Panc1 (cell line): ENCODE measurements around the gene GMPPB. TPM values are rescaled to one million over a fixed set of nuclear protein-coding genes. Genes with fewer than 3 reads are reported as not detected.

Source experiments
- ATAC-seq: fragments of 200-7000 bp; cut with Tn5 transposase; 2 replicates; pipeline ENCODE4 v1.9.1; 2020; ENCODE audit warnings: mild to moderate bottlenecking, moderate library complexity
- BruUV-seq: library from RNA; stranded (reverse); fragments of 400-500 nt; replicated peaks from 2 replicates; lab custom pipeline; 2021; lab: Mats Ljungman, UMichigan
- CTCF ChIA-PET: fragments of 300-600 bp; sonication (Branson Sonifier 250); formaldehyde crosslinking; loops from one replicate; lab custom pipeline; 2022; ENCODE audit warnings: antibody characterized with exemption; lab: Charles Lee
- POLR2A ChIA-PET: fragments of 300-600 bp; sonication (Branson Sonifier 250); formaldehyde crosslinking; loops from one replicate; lab custom pipeline; 2022; ENCODE audit warnings: antibody characterized with exemption; lab: Charles Lee
- DNase-seq: peaks from one replicate; pipeline ENCODE4 v3.0.0-alpha.2; 2010; ENCODE audit warnings: low read depth, low spot score
- H3K27ac ChIP-seq: 2 replicates; pipeline ENCODE4 v1.5.1; 2011; ENCODE audit warnings: mild to moderate bottlenecking, low read length, inconsistent platforms
- H3K27me3 ChIP-seq: fragments of 200-500 bp; sonication (Bioruptor generic); 2 replicates; pipeline ENCODE4 v1.6.0; 2014; ENCODE audit warnings: low read length, inconsistent platforms; ENCODE audit not compliant: control insufficient read depth, insufficient read depth
- H3K36me3 ChIP-seq: fragments of 200-500 bp; sonication (Bioruptor generic); 2 replicates; pipeline ENCODE4 v1.5.1; 2014; ENCODE audit warnings: inconsistent platforms, mild to moderate bottlenecking, low read length, moderate library complexity; ENCODE audit not compliant: control insufficient read depth, insufficient read depth
- H3K4me1 ChIP-seq: 2 replicates; pipeline ENCODE4 v1.5.1; 2011; ENCODE audit warnings: inconsistent platforms, mild to moderate bottlenecking, low read length, moderate library complexity; ENCODE audit not compliant: control insufficient read depth, insufficient read depth
- H3K4me3 ChIP-seq, 2 experiments: 2 replicates each; pipeline ENCODE4 v1.5.1; 2011 to 2012; ENCODE audit warnings: low read depth in 2 of 2, low read length in 2 of 2, mild to moderate bottlenecking in 2 of 2, inconsistent platforms in 1 of 2, moderate library complexity in 1 of 2
- H3K9me3 ChIP-seq: fragments of 200-500 bp; sonication (Bioruptor generic); 2 replicates; pipeline ENCODE4 v1.5.1; 2014; ENCODE audit warnings: low read depth, mild to moderate bottlenecking, inconsistent platforms, low read length, moderate library complexity; ENCODE audit not compliant: control insufficient read depth, insufficient read depth
- POLR2AphosphoS5 ChIP-seq: IDR thresholded peaks from 2 replicates; pipeline ENCODE4 v1.6.1; 2012; ENCODE audit warnings: mild to moderate bottlenecking, low read depth, low read length, moderate library complexity
- SIN3A ChIP-seq: IDR thresholded peaks from 2 replicates; pipeline ENCODE4 v1.6.1; 2012; ENCODE audit warnings: low read depth, mild to moderate bottlenecking, low read length, moderate library complexity, borderline replicate concordance; ENCODE audit not compliant: insufficient read depth
- TCF7L2 ChIP-seq: IDR thresholded peaks from 2 replicates; pipeline ENCODE4 v1.6.1; 2011; ENCODE audit warnings: mild to moderate bottlenecking, low read depth, low read length, inconsistent platforms
- in situ Hi-C: cut with HindIII; loops from 2 replicates; pipeline ENCODE4 v1.10.0; 2016; ENCODE audit warnings: low sequenced_read_pairs, low pct_unique_long_range_greater_than_20kb
- intact Hi-C: fragments of 100-400 bp; cut with micrococcal nuclease; formaldehyde crosslinking; loops from one replicate; pipeline ENCODE4 v1.10.0; 2022; ENCODE audit not compliant: unreplicated experiment
- total RNA-seq: library from RNA; stranded (reverse); gene quantifications from one replicate; pipeline ENCODE4 v1.2.1, GENCODE V29; 2021; ENCODE audit not compliant: unreplicated experiment
- TF ChIP-seq, protein P1 (sequence below): fragments of 450-650 bp; IDR thresholded peaks from 2 replicates; pipeline ENCODE4 v1.5.1; 2017; ENCODE audit warnings: mild to moderate bottlenecking
- TF ChIP-seq, protein P2 (sequence below), 2 experiments: IDR thresholded peaks; 2 replicates each; pipeline ENCODE4 v1.6.1; 2011 to 2012; ENCODE audit warnings: low read depth in 2 of 2, control low read depth in 1 of 2, low read length in 1 of 2, mild to moderate bottlenecking in 1 of 2, moderate library complexity in 1 of 2; ENCODE audit not compliant: insufficient read depth in 1 of 2

Gene GMPPB
- total RNA-seq, 1 experiment from 2014 or later = 28.4 TPM

DNA sequence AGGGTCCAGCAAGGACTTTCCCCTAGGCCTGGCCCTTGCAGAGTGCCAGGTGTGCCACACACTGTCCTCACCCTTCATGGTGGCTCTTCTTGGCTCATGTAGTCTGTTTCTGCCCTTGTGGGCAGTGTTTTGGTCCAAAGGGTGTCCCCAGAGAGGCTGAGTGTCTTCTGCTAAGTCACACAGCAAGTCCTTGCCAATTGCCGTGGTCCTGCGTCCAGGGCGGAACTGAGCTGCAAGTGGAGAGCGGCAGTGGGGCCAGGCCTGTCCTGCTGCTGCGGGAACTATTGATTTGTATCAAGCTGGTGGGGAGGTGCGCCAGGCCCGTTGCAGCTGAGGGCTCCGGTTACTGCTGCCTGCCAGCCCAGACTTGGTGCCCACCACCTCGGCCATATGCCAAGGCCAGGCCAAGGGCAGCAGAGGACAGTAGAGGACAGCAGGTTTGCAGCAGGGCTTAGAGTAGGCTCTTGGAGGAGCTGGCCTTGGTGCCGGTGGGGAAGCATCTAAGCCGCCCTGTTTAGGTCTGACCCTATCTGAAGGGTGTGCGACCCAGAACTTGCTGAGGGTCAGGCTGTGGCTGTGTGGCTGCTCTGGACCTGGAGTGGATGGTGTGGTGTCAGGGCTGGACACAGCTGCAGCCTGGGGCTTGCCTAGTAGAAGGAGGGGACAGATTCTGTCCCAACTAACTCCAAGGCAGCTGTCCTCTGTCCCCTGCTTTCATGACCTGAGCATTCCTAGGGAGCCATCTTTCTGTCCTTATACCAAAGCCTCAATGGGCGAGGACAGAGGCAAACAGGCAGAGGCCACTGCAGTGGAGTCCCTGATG is 8.8 kb downstream of the GMPPB start:
- BruUV-seq = no TSS peak
- in situ Hi-C loops (no loop called here), intact Hi-C loops (no loop called here)
- ChIA-PET POLR2A (no interaction called here), CTCF (no interaction called here)
- no peaks in the 10 kb centered on the region for H3K27me3 ChIP-seq
- no peaks in the 10 kb centered on the region for H3K36me3 ChIP-seq
- no peak overlapping the region for H3K4me3 ChIP-seq
- H3K9me3 ChIP-seq = no peaks in the 10 kb centered on the region
- ATAC-seq (no peak), DNase-seq (no peak)
- no peaks in the 10 kb centered on the region for H3K4me1 ChIP-seq
- TF ChIP-seq, protein P1, sequence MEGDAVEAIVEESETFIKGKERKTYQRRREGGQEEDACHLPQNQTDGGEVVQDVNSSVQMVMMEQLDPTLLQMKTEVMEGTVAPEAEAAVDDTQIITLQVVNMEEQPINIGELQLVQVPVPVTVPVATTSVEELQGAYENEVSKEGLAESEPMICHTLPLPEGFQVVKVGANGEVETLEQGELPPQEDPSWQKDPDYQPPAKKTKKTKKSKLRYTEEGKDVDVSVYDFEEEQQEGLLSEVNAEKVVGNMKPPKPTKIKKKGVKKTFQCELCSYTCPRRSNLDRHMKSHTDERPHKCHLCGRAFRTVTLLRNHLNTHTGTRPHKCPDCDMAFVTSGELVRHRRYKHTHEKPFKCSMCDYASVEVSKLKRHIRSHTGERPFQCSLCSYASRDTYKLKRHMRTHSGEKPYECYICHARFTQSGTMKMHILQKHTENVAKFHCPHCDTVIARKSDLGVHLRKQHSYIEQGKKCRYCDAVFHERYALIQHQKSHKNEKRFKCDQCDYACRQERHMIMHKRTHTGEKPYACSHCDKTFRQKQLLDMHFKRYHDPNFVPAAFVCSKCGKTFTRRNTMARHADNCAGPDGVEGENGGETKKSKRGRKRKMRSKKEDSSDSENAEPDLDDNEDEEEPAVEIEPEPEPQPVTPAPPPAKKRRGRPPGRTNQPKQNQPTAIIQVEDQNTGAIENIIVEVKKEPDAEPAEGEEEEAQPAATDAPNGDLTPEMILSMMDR = no peak
- TF ChIP-seq POLR2AphosphoS5 = no peak
- TF ChIP-seq, protein P2, sequence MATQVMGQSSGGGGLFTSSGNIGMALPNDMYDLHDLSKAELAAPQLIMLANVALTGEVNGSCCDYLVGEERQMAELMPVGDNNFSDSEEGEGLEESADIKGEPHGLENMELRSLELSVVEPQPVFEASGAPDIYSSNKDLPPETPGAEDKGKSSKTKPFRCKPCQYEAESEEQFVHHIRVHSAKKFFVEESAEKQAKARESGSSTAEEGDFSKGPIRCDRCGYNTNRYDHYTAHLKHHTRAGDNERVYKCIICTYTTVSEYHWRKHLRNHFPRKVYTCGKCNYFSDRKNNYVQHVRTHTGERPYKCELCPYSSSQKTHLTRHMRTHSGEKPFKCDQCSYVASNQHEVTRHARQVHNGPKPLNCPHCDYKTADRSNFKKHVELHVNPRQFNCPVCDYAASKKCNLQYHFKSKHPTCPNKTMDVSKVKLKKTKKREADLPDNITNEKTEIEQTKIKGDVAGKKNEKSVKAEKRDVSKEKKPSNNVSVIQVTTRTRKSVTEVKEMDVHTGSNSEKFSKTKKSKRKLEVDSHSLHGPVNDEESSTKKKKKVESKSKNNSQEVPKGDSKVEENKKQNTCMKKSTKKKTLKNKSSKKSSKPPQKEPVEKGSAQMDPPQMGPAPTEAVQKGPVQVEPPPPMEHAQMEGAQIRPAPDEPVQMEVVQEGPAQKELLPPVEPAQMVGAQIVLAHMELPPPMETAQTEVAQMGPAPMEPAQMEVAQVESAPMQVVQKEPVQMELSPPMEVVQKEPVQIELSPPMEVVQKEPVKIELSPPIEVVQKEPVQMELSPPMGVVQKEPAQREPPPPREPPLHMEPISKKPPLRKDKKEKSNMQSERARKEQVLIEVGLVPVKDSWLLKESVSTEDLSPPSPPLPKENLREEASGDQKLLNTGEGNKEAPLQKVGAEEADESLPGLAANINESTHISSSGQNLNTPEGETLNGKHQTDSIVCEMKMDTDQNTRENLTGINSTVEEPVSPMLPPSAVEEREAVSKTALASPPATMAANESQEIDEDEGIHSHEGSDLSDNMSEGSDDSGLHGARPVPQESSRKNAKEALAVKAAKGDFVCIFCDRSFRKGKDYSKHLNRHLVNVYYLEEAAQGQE (IDR thresholded peaks at IDR 0.05; ENCODE audit: insufficient read depth in 1 of 2, low read depth in 2 of 2, low read length in 1 of 2) = no peak; a peak in 1 of 4 replicates
- TF ChIP-seq SIN3A = no peak
- no peak for TF ChIP-seq TCF7L2
- no peak overlapping the region for H3K27ac ChIP-seq

DNA sequence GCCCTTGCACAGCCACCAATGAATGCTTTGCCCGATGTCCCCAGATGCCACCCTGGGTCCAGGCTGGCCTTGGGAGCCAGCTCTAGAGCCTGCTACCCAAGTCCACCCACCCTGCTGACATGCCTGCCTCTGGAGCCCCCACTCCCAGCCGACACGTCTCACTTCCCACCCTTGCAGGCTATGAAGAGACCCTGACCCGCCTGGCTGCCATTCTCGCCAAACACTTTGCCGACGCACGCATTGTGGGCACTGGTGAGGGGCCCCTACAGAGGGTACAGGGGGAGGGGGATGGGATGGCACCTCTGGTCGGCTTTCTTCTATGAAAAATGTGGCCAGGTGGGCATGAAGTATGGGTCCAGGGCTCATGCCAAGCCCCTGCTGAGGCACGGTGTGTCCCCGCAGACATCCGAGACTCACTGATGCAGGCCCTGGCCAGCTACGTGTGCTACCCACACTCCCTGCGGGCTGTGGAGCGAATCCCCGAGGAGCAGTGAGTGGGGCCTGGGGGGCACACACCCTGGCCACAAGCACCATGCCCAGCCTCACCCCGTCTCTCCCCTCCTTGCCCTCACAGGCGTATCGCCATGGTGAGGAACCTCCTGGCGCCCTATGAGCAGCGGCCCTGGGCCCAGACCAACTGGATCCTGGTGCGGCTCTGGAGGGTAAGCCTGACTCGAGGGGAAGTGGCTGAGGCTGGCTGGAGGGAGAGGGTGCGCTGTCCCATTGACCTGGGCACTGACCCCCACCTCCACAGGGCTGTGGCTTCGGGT is 10.2 kb downstream of the GMPPB start:
- H3K4me1 ChIP-seq = no peaks in the 10 kb centered on the region
- TF ChIP-seq, protein P2 (IDR thresholded peaks at IDR 0.05; ENCODE audit: insufficient read depth in 1 of 2, low read depth in 2 of 2, low read length in 1 of 2) = no peak
- TF ChIP-seq POLR2AphosphoS5 (no peak), TCF7L2 (no peak), SIN3A (no peak)
- TF ChIP-seq, protein P1 = no peak
- in situ Hi-C loops = no loop called here
- no peak overlapping the region for H3K27ac ChIP-seq
- no TSS peak for BruUV-seq
- intact Hi-C loops = no loop called here
- ChIA-PET POLR2A (no interaction called here), CTCF (no interaction called here)
- ATAC-seq (no peak), DNase-seq (no peak)
- H3K27me3 ChIP-seq = no peaks in the 10 kb centered on the region
- no peaks in the 10 kb centered on the region for H3K9me3 ChIP-seq
- H3K4me3 ChIP-seq = no peak overlapping the region
- no peaks in the 10 kb centered on the region for H3K36me3 ChIP-seq
